Fibroblast of pulmonary artery (primary cell): ENCODE measurements around the gene FOXN3.
A peak's percentile ranks its signal among the peaks of the same experiment; 100 is the strongest.

Experiments
- DNase-seq: peaks from one replicate; pipeline ENCODE4 v3.0.0-alpha.2; 2010; ENCODE audit warnings: low read depth
- H3K4me3 ChIP-seq: replicated peaks from 2 replicates; pipeline ENCODE4 v1.5.1; 2011; ENCODE audit warnings: low read depth, mild to moderate bottlenecking, control low read depth, low read length, moderate library complexity
- CTCF ChIP-seq: IDR thresholded peaks from 2 replicates; pipeline ENCODE4 v1.5.1; 2011; ENCODE audit warnings: mild to moderate bottlenecking, control low read depth, low read length, inconsistent platforms; ENCODE audit errors: missing control alignments

FOXN3 gene

GRCh38 chr14:89365061-89365801 is 51.8 kb downstream of the FOXN3 start:
- TF ChIP-seq CTCF, result no peak
- peak; percentile 49 for DNase-seq
- H3K4me3 ChIP-seq, result no peak overlapping the region

DNA sequence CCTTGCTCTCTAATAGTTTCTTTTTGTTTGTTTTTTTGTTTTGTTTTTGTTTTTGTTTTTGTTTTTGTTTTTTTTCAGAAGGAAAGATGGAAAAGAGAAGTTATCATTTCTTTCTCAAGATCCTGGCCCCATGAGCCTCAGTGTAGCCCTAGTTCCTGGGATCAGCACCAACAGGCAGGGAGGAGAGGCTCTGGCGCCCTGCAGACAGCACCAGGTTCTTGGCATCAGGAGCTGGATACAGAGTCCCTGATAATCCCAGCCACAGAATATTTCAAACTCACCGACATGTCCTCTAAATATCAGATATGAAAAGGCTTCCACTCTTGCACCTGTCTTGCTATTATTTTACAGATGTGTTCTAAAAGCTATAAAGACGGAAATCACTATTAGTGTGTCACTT is 52.7 kb downstream of the FOXN3 start:
- no peak overlapping the region for H3K4me3 ChIP-seq
- no peak for DNase-seq
- TF ChIP-seq CTCF, result no peak

DNA sequence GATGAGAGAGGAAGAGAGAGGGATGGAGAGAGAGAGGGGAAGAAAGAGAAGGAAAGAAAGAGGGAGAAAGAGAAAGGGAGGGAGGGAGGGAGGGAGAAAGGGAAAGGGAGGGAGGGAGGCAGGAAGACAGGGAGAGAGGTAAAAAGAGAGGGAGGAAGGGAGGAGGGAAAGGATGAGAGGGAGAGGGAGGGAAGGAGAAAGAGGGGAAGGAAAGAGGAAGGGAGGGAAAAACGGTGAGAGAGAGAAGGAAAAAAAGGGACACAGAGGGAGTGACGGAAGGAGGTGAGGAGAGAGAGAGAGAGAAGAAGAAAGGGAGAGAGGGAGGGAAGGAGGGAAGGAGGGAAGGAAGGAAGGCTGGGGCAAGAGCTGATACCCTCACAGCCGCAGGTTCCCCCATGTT is 56.8 kb downstream of the FOXN3 start:
- no peak for DNase-seq
- H3K4me3 ChIP-seq, result no peak overlapping the region
- no peak for TF ChIP-seq CTCF

DNA sequence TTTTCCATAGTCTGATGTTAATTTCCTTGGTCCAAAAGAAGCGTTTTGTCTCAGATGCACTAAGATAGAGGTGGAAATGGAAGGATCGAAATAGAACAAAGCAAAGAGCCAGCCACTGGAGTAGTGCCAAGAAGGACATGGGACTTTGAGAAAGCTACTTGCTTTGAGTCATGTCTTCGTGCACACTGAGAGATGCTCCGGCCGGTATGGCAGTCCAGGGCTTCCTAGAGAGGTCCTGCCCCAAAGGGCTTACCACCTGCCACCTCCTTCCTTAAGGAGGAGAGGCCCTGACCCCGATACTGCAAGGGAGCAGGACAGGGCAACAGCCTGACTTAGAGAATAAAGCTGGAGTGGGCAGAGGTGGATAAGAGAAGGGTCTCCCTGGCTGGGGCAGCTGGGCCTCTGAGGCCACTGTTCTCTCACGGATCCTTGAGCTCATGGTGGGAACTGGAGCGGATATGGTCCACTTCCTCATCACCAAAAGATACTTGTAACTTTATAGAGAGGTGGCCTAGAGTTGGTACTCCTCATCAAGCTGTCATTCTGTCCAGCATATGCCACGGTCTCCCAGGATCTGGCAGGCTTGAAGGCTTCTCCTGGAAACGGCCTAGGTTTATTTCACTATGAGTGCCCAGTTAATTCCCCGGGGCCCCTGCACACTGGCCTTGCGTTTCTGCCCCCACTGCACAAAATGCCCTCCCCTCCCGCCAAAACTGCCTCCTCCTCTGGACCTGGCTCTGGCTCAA is 57.4 kb downstream of the FOXN3 start:
- peak; percentile 18 for DNase-seq
- no peak overlapping the region for H3K4me3 ChIP-seq
- TF ChIP-seq CTCF, result no peak

DNA sequence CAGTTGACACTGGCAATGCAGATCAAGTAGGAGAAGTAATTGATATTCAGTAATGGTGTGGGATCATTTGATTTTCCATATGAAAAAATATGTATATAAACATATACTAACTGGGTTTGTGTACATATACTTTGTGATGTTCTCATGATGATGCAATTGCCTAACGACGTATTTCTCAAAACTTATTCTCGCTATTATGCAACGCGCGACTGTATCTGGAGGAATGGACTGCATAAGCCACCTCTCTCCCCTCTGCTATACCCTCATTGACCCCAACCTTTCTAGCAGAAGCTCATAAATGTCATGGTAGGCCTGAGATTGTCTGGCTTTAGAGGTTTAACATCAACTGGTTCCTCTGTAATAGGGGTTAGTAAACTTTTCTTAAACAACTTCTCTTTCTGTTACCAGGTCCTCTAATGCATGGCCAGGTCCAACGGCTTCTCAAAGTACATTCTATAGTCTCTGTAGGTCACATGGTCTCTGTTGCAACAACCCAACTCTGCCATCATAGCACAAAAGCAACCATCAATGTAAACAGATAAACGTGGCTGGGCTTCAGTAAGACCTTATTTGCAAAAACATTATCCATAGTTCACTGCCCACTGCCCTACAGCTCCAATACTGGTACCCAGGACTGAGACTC is 59.3 kb downstream of the FOXN3 start:
- DNase-seq, result no peak
- no peak for TF ChIP-seq CTCF
- no peak overlapping the region for H3K4me3 ChIP-seq

GRCh38 chr14:89356927-89357326 is 60.1 kb downstream of the FOXN3 start:
- TF ChIP-seq CTCF, result no peak
- no peak for DNase-seq
- no peak overlapping the region for H3K4me3 ChIP-seq
